ENCODE measurements around the gene ATXN2. TPM values are rescaled to one million over a fixed set of nuclear protein-coding genes. Genes with fewer than 3 reads are reported as not detected.

Gene ATXN2
- total RNA-seq, 1 experiment from 2014 or later: 56.3 TPM

- Mint-ChIP-seq H3K27ac (peak overlapping the region; percentile 41; the same call in 1 of the 2 replicates), H3K27me3 (ENCODE audit: low read depth) (no peaks in the 10 kb centered on the region), H3K4me3 (no peak overlapping the region), H3K9me3 (no peaks in the 10 kb centered on the region), H3K4me1 (no peaks in the 10 kb centered on the region), H3K36me3 (peaks cover 32% of the 10 kb centered on the region)
- CTCF ChIA-PET: interaction anchor here (0.9 to 1.6 kb wide), 3 partner anchors 25 to 216 kb away, joined by 3 to 9 read pairs (median 4); no protein-coding TSS in a partner anchor
- no peak for DNase-seq (ENCODE audit: low spot score)
- POLR2A ChIA-PET: no interaction called here
- no peak for ATAC-seq
- TF ChIP-seq CDX4 (CRISPR knock-in tag; IDR thresholded peaks at IDR 0.05; ENCODE audit: borderline replicate concordance) (no peak), GTF2I (CRISPR knock-in tag; conservative IDR thresholded peaks at IDR 0.05) (no peak), E2F1 (CRISPR knock-in tag; IDR thresholded peaks at IDR 0.05) (no peak), ZBTB43 (CRISPR knock-in tag; IDR thresholded peaks at IDR 0.05) (no peak), AFF4 (CRISPR knock-in tag; IDR thresholded peaks at IDR 0.05; ENCODE audit: borderline replicate concordance) (no peak), FOXP1 (CRISPR knock-in tag; IDR thresholded peaks at IDR 0.05; ENCODE audit: borderline replicate concordance) (no peak), ARID4B (CRISPR knock-in tag; IDR thresholded peaks at IDR 0.05; ENCODE audit: borderline replicate concordance) (no peak), CBFB (CRISPR knock-in tag; IDR thresholded peaks at IDR 0.05; ENCODE audit: low read depth) (no peak), RORB (CRISPR knock-in tag; IDR thresholded peaks at IDR 0.05) (no peak), ATF3 (CRISPR knock-in tag; conservative IDR thresholded peaks at IDR 0.05) (no peak), ZNF532 (CRISPR knock-in tag; IDR thresholded peaks at IDR 0.05; ENCODE audit: borderline replicate concordance) (no peak), E2F4 (CRISPR knock-in tag; IDR thresholded peaks at IDR 0.05; ENCODE audit: borderline replicate concordance, low read depth) (no peak), ATF2 (CRISPR knock-in tag; IDR thresholded peaks at IDR 0.05; ENCODE audit: borderline replicate concordance, low read depth) (no peak), SP1 (CRISPR knock-in tag; conservative IDR thresholded peaks at IDR 0.05) (no peak)
These were observed 141.5 kb downstream of the ATXN2 start for GRCh38 chr12:111457577-111457976.

Measured in WTC11 (cell line).